IMR-90 (cell line): ENCODE data around the gene S100A3.
A peak's percentile ranks its signal among the peaks of the same experiment; 100 is the strongest.

ENCODE experiments used
- FOS ChIP-seq: fragments of 150-350 bp; IDR thresholded peaks from 2 replicates; pipeline ENCODE4 v1.6.1; 2016; ENCODE audit warnings: low read depth, low read length
- MXI1 ChIP-seq: IDR thresholded peaks from 2 replicates; pipeline ENCODE4 v1.6.1; 2012; ENCODE audit warnings: low read depth, mild to moderate bottlenecking, low read length, moderate library complexity, borderline replicate concordance
- NFE2L2 ChIP-seq: fragments of 150-350 bp; IDR thresholded peaks from 2 replicates; pipeline ENCODE4 v1.6.1; 2016; ENCODE audit warnings: low read depth, mild to moderate bottlenecking, low read length
- POLR2A ChIP-seq: IDR thresholded peaks from 2 replicates; pipeline ENCODE4 v1.6.1; 2012; ENCODE audit warnings: mild to moderate bottlenecking, low read depth, low read length
- RFX5 ChIP-seq: IDR thresholded peaks from 2 replicates; pipeline ENCODE4 v1.8.0; 2012; ENCODE audit warnings: low read depth, mild to moderate bottlenecking, low read length, moderate library complexity
- SMC3 ChIP-seq: fragments of 150-350 bp; IDR thresholded peaks from 2 replicates; pipeline ENCODE4 v1.6.1; 2016; ENCODE audit warnings: low read depth, mild to moderate bottlenecking, antibody characterized with exemption, low read length, moderate library complexity
- TF ChIP-seq, protein P1 (sequence below): conservative IDR thresholded peaks from 2 replicates; pipeline ENCODE4 v1.5.1; 2012; ENCODE audit warnings: mild to moderate bottlenecking, low read depth, low read length, improper control_type of control experiment

DNA sequence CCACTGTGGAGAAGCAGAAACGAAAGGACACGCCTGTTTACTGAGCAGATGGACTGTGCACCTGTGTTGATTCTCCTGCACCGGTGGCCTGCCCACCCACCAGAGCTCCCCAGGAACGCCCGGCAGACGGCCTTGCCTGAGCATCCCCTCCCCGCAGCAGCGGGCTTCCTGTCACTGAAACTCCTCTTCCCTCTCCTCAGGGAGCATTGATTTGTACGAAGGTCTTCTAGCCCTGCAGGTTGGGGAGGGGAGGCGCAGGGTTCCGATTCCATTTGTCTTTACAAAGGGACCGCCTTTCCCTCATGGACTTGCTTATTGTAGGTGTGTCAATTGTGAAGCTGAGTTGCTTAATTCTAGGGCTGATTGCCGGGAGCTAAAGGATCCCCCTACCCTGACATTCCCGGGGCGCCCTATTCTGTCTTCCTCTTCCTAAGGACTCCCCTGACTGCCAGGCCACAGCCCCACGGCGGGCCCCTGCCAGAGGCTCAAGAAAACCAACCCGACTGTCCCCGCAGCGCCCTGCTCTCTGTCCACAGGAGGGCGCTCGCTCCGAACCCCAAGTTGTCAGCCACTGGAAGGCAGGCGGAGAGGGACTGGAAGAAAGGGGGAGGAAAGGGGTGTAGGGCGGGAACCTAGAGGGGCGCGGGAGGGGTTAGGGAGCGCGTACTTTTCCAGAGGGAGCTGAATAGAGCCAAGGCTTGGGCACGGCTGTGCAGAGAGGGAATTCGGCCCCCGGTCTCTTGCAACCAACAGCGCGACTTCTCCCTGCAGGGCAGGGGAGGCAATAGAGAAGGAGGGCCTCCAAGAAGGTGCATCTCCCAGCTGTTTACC lies 16.1 kb downstream of the S100A3 start:
- TF ChIP-seq POLR2A (peak; percentile 51), SMC3 (peak; percentile 91), NFE2L2 (no peak), RFX5 (no peak), MXI1 (no peak), FOS (no peak)
- TF ChIP-seq, protein P1, sequence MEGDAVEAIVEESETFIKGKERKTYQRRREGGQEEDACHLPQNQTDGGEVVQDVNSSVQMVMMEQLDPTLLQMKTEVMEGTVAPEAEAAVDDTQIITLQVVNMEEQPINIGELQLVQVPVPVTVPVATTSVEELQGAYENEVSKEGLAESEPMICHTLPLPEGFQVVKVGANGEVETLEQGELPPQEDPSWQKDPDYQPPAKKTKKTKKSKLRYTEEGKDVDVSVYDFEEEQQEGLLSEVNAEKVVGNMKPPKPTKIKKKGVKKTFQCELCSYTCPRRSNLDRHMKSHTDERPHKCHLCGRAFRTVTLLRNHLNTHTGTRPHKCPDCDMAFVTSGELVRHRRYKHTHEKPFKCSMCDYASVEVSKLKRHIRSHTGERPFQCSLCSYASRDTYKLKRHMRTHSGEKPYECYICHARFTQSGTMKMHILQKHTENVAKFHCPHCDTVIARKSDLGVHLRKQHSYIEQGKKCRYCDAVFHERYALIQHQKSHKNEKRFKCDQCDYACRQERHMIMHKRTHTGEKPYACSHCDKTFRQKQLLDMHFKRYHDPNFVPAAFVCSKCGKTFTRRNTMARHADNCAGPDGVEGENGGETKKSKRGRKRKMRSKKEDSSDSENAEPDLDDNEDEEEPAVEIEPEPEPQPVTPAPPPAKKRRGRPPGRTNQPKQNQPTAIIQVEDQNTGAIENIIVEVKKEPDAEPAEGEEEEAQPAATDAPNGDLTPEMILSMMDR: peak; percentile 94
